A673 (cell line): ENCODE results near the gene UBA6. TPM values are rescaled to one million over a fixed set of nuclear protein-coding genes. Genes with fewer than 3 reads are reported as not detected.
"Not testable (repeated sequence)": the region's sequence is repeated elsewhere in the genome, so short reads cannot be mapped to it uniquely, and the experiment has no call there.

ENCODE experiments used
- BruUV-seq: library from RNA; stranded (reverse); fragments of 400-500 nt; replicated peaks from 2 replicates; lab custom pipeline; 2021; lab: Mats Ljungman, UMichigan
- CTCF ChIA-PET: fragments of 300-600 bp; sonication (Branson Sonifier 250); formaldehyde crosslinking; loops from one replicate; lab custom pipeline; 2022; ENCODE audit warnings: antibody characterized with exemption; lab: Charles Lee
- POLR2A ChIA-PET: fragments of 300-600 bp; sonication (Branson Sonifier 250); formaldehyde crosslinking; loops from one replicate; lab custom pipeline; 2022; ENCODE audit warnings: antibody characterized with exemption; ENCODE audit not compliant: low non-redundant PET; lab: Charles Lee
- DNase-seq: peaks from one replicate; pipeline ENCODE4 v3.0.0-alpha.2; 2015; ENCODE audit warnings: low spot score
- H3K27ac ChIP-seq: fragments of 200-600 bp; sonication (generic); 2 replicates; pipeline ENCODE4 v1.5.1; 2016; ENCODE audit warnings: mixed run types, low read depth, mild to moderate bottlenecking, mixed read lengths, antibody characterized with exemption, low read length; ENCODE audit not compliant: poor library complexity, severe bottlenecking
- H3K27me3 ChIP-seq: fragments of 200-600 bp; sonication (generic); replicated peaks from 2 replicates; pipeline ENCODE4 v1.6.1; 2017; ENCODE audit warnings: mixed run types, low read depth, mild to moderate bottlenecking, mixed read lengths, antibody characterized with exemption, low read length; ENCODE audit not compliant: insufficient read depth, poor library complexity
- H3K36me3 ChIP-seq: fragments of 200-600 bp; sonication (generic); 2 replicates; pipeline ENCODE4 v1.6.1; 2016; ENCODE audit warnings: mixed run types, mild to moderate bottlenecking, mixed read lengths, antibody characterized with exemption, low read length; ENCODE audit not compliant: insufficient read depth, poor library complexity, severe bottlenecking
- H3K4me1 ChIP-seq: fragments of 200-600 bp; sonication (generic); 2 replicates; pipeline ENCODE4 v1.6.1; 2017; ENCODE audit warnings: mixed run types, mild to moderate bottlenecking, mixed read lengths, antibody characterized with exemption, low read length; ENCODE audit not compliant: insufficient read depth, poor library complexity, severe bottlenecking
- H3K4me3 ChIP-seq: fragments of 200-600 bp; sonication (generic); 2 replicates; pipeline ENCODE4 v1.5.1; 2016; ENCODE audit warnings: low read depth, mixed run types, mild to moderate bottlenecking, mixed read lengths, low read length; ENCODE audit not compliant: poor library complexity, severe bottlenecking
- H3K9me3 ChIP-seq: fragments of 200-600 bp; sonication (generic); 2 replicates; pipeline ENCODE4 v1.6.1; 2016; ENCODE audit warnings: mixed run types, low read depth, mild to moderate bottlenecking, mixed read lengths, antibody characterized with exemption, low read length; ENCODE audit not compliant: poor library complexity, severe bottlenecking
- EZH2 ChIP-seq: fragments of 200-600 bp; sonication (generic); IDR thresholded peaks from 2 replicates; pipeline ENCODE4 v1.6.1; 2017; ENCODE audit warnings: borderline replicate concordance, low read depth, mild to moderate bottlenecking, mixed read lengths, antibody characterized with exemption, low read length; ENCODE audit not compliant: poor library complexity, severe bottlenecking
- intact Hi-C: fragments of 100-400 bp; cut with micrococcal nuclease; formaldehyde crosslinking; loops from one replicate; pipeline ENCODE4 v1.10.0; 2022; ENCODE audit not compliant: unreplicated experiment
- total RNA-seq: library from RNA; stranded (reverse); gene quantifications from 2 replicates; pipeline ENCODE4 v1.2.3, GENCODE V29; 2021
- TF ChIP-seq, protein P1 (sequence below): fragments of 300-800, 200-600 bp; sonication (generic); conservative IDR thresholded peaks from 2 replicates; pipeline ENCODE4 v1.5.1; 2017; ENCODE audit warnings: low read depth, mild to moderate bottlenecking, antibody characterized with exemption, low read length, moderate library complexity, mixed read lengths

Gene UBA6
- total RNA-seq, 1 experiment from 2014 or later: 33.2 TPM

DNA sequence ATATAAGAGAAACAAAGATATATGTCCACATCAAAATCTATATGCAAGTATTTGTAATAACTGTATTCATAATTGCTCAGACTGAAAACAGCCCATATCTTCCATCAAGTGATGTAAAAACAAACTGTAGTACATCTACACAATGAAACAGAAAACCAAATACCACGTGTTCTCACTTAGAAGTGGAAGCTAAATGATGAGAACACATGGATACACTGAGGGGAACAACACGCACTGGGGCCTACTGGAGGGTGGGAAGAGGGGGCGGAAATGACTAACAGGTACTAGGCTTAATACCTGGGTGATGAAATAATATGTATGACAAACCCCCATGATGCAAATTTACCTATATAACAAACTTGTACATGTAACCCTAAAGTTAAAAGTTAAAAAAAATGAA, 42.7 kb downstream of the UBA6 start:
- POLR2A ChIA-PET: no interaction called here
- no TSS peak for BruUV-seq
- Histone ChIP-seq H3K4me3 (no peak overlapping the region), H3K27me3 (no peaks in the 10 kb centered on the region), H3K27ac (no peak overlapping the region), H3K9me3 (no peaks in the 10 kb centered on the region), H3K4me1 (no peaks in the 10 kb centered on the region), H3K36me3 (peaks cover 3% of the 10 kb centered on the region)
- no peak for DNase-seq
- TF ChIP-seq, protein P1, sequence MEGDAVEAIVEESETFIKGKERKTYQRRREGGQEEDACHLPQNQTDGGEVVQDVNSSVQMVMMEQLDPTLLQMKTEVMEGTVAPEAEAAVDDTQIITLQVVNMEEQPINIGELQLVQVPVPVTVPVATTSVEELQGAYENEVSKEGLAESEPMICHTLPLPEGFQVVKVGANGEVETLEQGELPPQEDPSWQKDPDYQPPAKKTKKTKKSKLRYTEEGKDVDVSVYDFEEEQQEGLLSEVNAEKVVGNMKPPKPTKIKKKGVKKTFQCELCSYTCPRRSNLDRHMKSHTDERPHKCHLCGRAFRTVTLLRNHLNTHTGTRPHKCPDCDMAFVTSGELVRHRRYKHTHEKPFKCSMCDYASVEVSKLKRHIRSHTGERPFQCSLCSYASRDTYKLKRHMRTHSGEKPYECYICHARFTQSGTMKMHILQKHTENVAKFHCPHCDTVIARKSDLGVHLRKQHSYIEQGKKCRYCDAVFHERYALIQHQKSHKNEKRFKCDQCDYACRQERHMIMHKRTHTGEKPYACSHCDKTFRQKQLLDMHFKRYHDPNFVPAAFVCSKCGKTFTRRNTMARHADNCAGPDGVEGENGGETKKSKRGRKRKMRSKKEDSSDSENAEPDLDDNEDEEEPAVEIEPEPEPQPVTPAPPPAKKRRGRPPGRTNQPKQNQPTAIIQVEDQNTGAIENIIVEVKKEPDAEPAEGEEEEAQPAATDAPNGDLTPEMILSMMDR: no peak
- no peak for TF ChIP-seq EZH2
- CTCF ChIA-PET: no interaction called here
- intact Hi-C loops: no loop called here

DNA sequence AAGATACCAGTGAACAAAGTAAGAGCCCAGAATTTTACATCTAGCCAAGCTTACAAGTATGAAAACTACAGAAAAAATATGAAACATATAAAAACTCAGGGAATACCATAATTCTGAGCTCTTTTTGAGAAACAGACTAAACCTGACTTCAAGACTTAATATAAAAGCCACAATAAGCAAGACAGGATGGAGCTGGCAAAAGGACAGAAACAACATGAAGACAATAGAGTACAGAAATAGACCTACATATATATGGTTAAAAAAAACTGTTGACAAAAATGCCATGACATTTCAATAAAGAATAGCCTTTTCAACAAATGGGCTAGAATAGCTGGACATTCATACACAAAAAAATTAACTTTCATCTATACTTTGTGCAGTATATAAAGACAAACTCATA, 49.4 kb downstream of the UBA6 start:
- H3K4me3 ChIP-seq: no peak overlapping the region
- no peak overlapping the region for H3K27ac ChIP-seq
- no peak for DNase-seq
- H3K4me1 ChIP-seq: no peaks in the 10 kb centered on the region
- POLR2A ChIA-PET: no interaction called here
- CTCF ChIA-PET: no interaction called here
- H3K9me3 ChIP-seq: no peaks in the 10 kb centered on the region
- no peaks in the 10 kb centered on the region for H3K36me3 ChIP-seq
- no peaks in the 10 kb centered on the region for H3K27me3 ChIP-seq
- intact Hi-C loops: no loop called here
- no peak for TF ChIP-seq EZH2
- no TSS peak for BruUV-seq

- peaks cover 4% of the 10 kb centered on the region for H3K36me3 ChIP-seq
- intact Hi-C loops: no loop called here
- no peak for TF ChIP-seq EZH2
- TF ChIP-seq, protein P1: no peak
- no peak for DNase-seq
- no peak overlapping the region for H3K27ac ChIP-seq
- ChIA-PET POLR2A (no interaction called here), CTCF (no interaction called here)
- H3K4me1 ChIP-seq: no peaks in the 10 kb centered on the region
- no peaks in the 10 kb centered on the region for H3K9me3 ChIP-seq
- no TSS peak for BruUV-seq
- H3K4me3 ChIP-seq: no peak overlapping the region
- H3K27me3 ChIP-seq: no peaks in the 10 kb centered on the region
These were observed 62.8 kb downstream of the UBA6 start for GRCh38 chr4:67638136-67638535.

DNA sequence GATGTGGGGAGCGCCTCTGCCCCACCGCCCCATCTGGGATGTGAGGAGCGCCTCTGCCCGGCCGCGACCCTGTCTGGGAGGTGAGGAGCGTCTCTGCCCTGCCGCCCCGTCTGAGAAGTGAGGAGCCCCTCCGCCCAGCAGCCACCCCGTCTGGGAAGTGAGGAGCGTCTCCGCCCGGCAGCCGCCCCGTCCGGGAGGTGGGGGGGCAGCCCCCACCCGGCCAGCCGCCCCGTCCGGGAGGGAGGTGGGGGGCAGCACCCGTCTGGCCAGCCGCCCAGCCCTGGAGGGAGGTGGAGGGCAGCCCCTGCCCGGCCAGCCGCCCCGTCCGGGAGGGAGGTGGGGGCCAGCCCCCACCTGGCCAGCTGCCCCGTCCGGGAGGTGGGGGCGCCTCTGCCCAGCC, 64.0 kb downstream of the UBA6 start:
- intact Hi-C loops, BruUV-seq, H3K27ac ChIP-seq, H3K9me3 ChIP-seq, H3K4me3 ChIP-seq, H3K27me3 ChIP-seq, POLR2A ChIA-PET, H3K4me1 ChIP-seq, H3K36me3 ChIP-seq, CTCF ChIA-PET, DNase-seq: not testable (repeated sequence)
